Activated CD8-positive, alpha-beta memory T cell treated with anti-CD3 and anti-CD28 coated beads, Interleukin-2, amount 10 ng/mL, durations not matched to agents 7 days and 5 days (primary cell): ENCODE results near the gene GOLGA2. TPM values are rescaled to one million over a fixed set of nuclear protein-coding genes. Genes with fewer than 3 reads are reported as not detected.
A peak's percentile ranks its signal among the peaks of the same experiment; 100 is the strongest.

Source experiments
- ATAC-seq: fragments of 150-1000 bp; cut with Tn5 transposase; one replicate; pipeline ENCODE4 v1.10.0; 2021; ENCODE audit warnings: moderate library complexity
- CTCF ChIA-PET: fragments of 350-600 bp; sonication (Branson Sonifier 250); formaldehyde crosslinking; loops from one replicate; lab custom pipeline; 2021; ENCODE audit warnings: antibody characterized with exemption; lab: Charles Lee
- DNase-seq: peaks from one replicate; pipeline ENCODE4 v3.0.0-alpha.2; 2020
- H3K27ac Mint-ChIP-seq: one replicate; pipeline ENCODE4 v1.8.0; 2021; ENCODE audit warnings: mild to moderate bottlenecking, mixed read lengths
- H3K27me3 Mint-ChIP-seq: one replicate; pipeline ENCODE4 v1.8.0; 2021; ENCODE audit warnings: mixed read lengths
- H3K36me3 Mint-ChIP-seq: one replicate; pipeline ENCODE4 v1.8.0; 2021; ENCODE audit warnings: mild to moderate bottlenecking, mixed read lengths
- H3K4me1 Mint-ChIP-seq: one replicate; pipeline ENCODE4 v1.8.0; 2021; ENCODE audit warnings: mixed read lengths
- H3K4me3 Mint-ChIP-seq: one replicate; pipeline ENCODE4 v1.8.0; 2021; ENCODE audit warnings: mild to moderate bottlenecking, moderate library complexity, mixed read lengths
- H3K9me3 Mint-ChIP-seq: one replicate; pipeline ENCODE4 v1.8.0; 2022; ENCODE audit warnings: low read depth, mixed read lengths
- total RNA-seq, 2 experiments: library from RNA; stranded (reverse); gene quantifications; one replicate each; pipeline ENCODE4 v1.2.3, GENCODE V29; 2021

The GOLGA2 gene
- total RNA-seq, 2 experiments from 2014 or later, result 47.6 to 57.2 TPM

GRCh38 chr9:128259156-128259555 is 16.7 kb downstream of the GOLGA2 start:
- Mint-ChIP-seq H3K27ac (no peak overlapping the region), H3K4me1 (no peaks in the 10 kb centered on the region)
- no peak for ATAC-seq

GRCh38 chr9:128258326-128258725 is 17.5 kb downstream of the GOLGA2 start:
- DNase-seq, result no peak
- Mint-ChIP-seq H3K4me1 (no peaks in the 10 kb centered on the region), H3K36me3 (peaks cover 5% of the 10 kb centered on the region), H3K4me3 (no peak overlapping the region), H3K27me3 (no peaks in the 10 kb centered on the region), H3K9me3 (no peaks in the 10 kb centered on the region), H3K27ac (no peak overlapping the region)
- ATAC-seq, result no peak
- CTCF ChIA-PET, result interaction anchor here (0.9 kb wide), 1 partner anchor 14 kb away, joined by 4 read pairs; no protein-coding TSS in a partner anchor

More at GRCh38 chr9:128259156-128259555, 16.7 kb downstream of the GOLGA2 start:
- CTCF ChIA-PET, result interaction anchor here (0.9 to 1.5 kb wide), 2 partner anchors 9 to 13 kb away, joined by 3 to 4 read pairs; no protein-coding TSS in a partner anchor
- H3K9me3 Mint-ChIP-seq, result no peaks in the 10 kb centered on the region
- no peak for DNase-seq
- peaks cover 5% of the 10 kb centered on the region for H3K36me3 Mint-ChIP-seq
- no peaks in the 10 kb centered on the region for H3K27me3 Mint-ChIP-seq
- no peak overlapping the region for H3K4me3 Mint-ChIP-seq

- no peak overlapping the region for H3K4me3 Mint-ChIP-seq
- H3K4me1 Mint-ChIP-seq, result no peaks in the 10 kb centered on the region
- no peaks in the 10 kb centered on the region for H3K9me3 Mint-ChIP-seq
- DNase-seq (no peak), ATAC-seq (no peak)
- peaks cover 3% of the 10 kb centered on the region for H3K27me3 Mint-ChIP-seq
- H3K36me3 Mint-ChIP-seq, result peaks cover 5% of the 10 kb centered on the region
- H3K27ac Mint-ChIP-seq, result no peak overlapping the region
- CTCF ChIA-PET, result no interaction called here
Measured at GRCh38 chr9:128257907-128258306, 17.9 kb downstream of the GOLGA2 start.

- no peak overlapping the region for H3K27ac Mint-ChIP-seq
- no peaks in the 10 kb centered on the region for H3K4me1 Mint-ChIP-seq
- H3K27me3 Mint-ChIP-seq, result peaks cover 4% of the 10 kb centered on the region
- DNase-seq, result no peak
- ATAC-seq, result no peak
- no peak overlapping the region for H3K4me3 Mint-ChIP-seq
- H3K9me3 Mint-ChIP-seq, result no peaks in the 10 kb centered on the region
- CTCF ChIA-PET, result interaction anchor here (0.9 kb wide), 1 partner anchor 127 kb away, joined by 3 read pairs; no protein-coding TSS in a partner anchor
- H3K36me3 Mint-ChIP-seq, result peaks cover 5% of the 10 kb centered on the region
Measured at GRCh38 chr9:128257086-128257825, 18.6 kb downstream of the GOLGA2 start.

- Mint-ChIP-seq H3K36me3 (peaks cover 3% of the 10 kb centered on the region), H3K27me3 (peaks cover 14% of the 10 kb centered on the region), H3K4me1 (peaks cover 4% of the 10 kb centered on the region), H3K9me3 (no peaks in the 10 kb centered on the region), H3K4me3 (no peak overlapping the region), H3K27ac (no peak overlapping the region)
- DNase-seq, result peak; percentile 62
- ATAC-seq, result no peak
- CTCF ChIA-PET, result interaction anchor here (0.6 to 1.9 kb wide), 15 partner anchors 9 to 343 kb away, joined by 3 to 12 read pairs (median 4); no protein-coding TSS in a partner anchor
Measured at GRCh38 chr9:128254855-128255759, 20.7 kb downstream of the GOLGA2 start.

- no peak for ATAC-seq
- CTCF ChIA-PET, result interaction anchor here (1.4 to 1.9 kb wide), 4 partner anchors 16 to 108 kb away, joined by 4 to 12 read pairs (median 6); no protein-coding TSS in a partner anchor
- no peak for DNase-seq
- Mint-ChIP-seq H3K4me1 (peaks cover 10% of the 10 kb centered on the region), H3K27ac (no peak overlapping the region), H3K4me3 (no peak overlapping the region), H3K9me3 (no peaks in the 10 kb centered on the region), H3K36me3 (peaks cover 3% of the 10 kb centered on the region), H3K27me3 (peaks cover 19% of the 10 kb centered on the region)
Measured at GRCh38 chr9:128254362-128254761, 21.4 kb downstream of the GOLGA2 start.

- no peak for ATAC-seq
- no peak overlapping the region for H3K27ac Mint-ChIP-seq
- CTCF ChIA-PET, result interaction anchor here (1.7 kb wide), 1 partner anchor 36 kb away, joined by 6 read pairs; no protein-coding TSS in a partner anchor
- H3K9me3 Mint-ChIP-seq, result no peaks in the 10 kb centered on the region
- H3K4me3 Mint-ChIP-seq, result no peak overlapping the region
- peaks cover 10% of the 10 kb centered on the region for H3K4me1 Mint-ChIP-seq
- H3K36me3 Mint-ChIP-seq, result peaks cover 3% of the 10 kb centered on the region
- no peak for DNase-seq
- H3K27me3 Mint-ChIP-seq, result peaks cover 19% of the 10 kb centered on the region
Measured at GRCh38 chr9:128253991-128254346, 21.8 kb downstream of the GOLGA2 start.

- Mint-ChIP-seq H3K27me3 (peaks cover 22% of the 10 kb centered on the region), H3K27ac (no peak overlapping the region), H3K36me3 (peaks cover 3% of the 10 kb centered on the region), H3K4me3 (no peak overlapping the region), H3K4me1 (peaks cover 10% of the 10 kb centered on the region), H3K9me3 (no peaks in the 10 kb centered on the region)
- ATAC-seq (no peak), DNase-seq (no peak)
- CTCF ChIA-PET, result no interaction called here
Measured at GRCh38 chr9:128253140-128253990, 22.4 kb downstream of the GOLGA2 start.

GRCh38 chr9:128252317-128253139 is 23.3 kb downstream of the GOLGA2 start:
- Mint-ChIP-seq H3K4me1 (peaks cover 10% of the 10 kb centered on the region), H3K27ac (no peak overlapping the region), H3K4me3 (no peak overlapping the region), H3K36me3 (peaks cover 2% of the 10 kb centered on the region), H3K9me3 (no peaks in the 10 kb centered on the region), H3K27me3 (peaks cover 25% of the 10 kb centered on the region)
- no peak for DNase-seq
- no peak for ATAC-seq
- CTCF ChIA-PET, result interaction anchor here (1.2 kb wide), 1 partner anchor 34 kb away, joined by 4 read pairs; no protein-coding TSS in a partner anchor

GRCh38 chr9:128251732-128252100 is 24.1 kb downstream of the GOLGA2 start:
- CTCF ChIA-PET, result interaction anchor here (1.2 to 1.9 kb wide), 2 partner anchors 24 to 34 kb away, joined by 4 to 7 read pairs; partner anchors contain the start of genes GOLGA2 and SWI5
- Mint-ChIP-seq H3K27ac (no peak overlapping the region), H3K9me3 (no peaks in the 10 kb centered on the region), H3K4me1 (peaks cover 10% of the 10 kb centered on the region), H3K27me3 (peaks cover 26% of the 10 kb centered on the region), H3K4me3 (peak overlapping the region; percentile 18), H3K36me3 (no peaks in the 10 kb centered on the region)
- no peak for DNase-seq
- ATAC-seq, result no peak

GRCh38 chr9:128250839-128251731 is 24.7 kb downstream of the GOLGA2 start:
- Mint-ChIP-seq H3K27ac (no peak overlapping the region), H3K9me3 (no peaks in the 10 kb centered on the region), H3K27me3 (peaks cover 26% of the 10 kb centered on the region), H3K36me3 (no peaks in the 10 kb centered on the region), H3K4me1 (peaks cover 10% of the 10 kb centered on the region), H3K4me3 (peak overlapping the region; percentile 56)
- DNase-seq (no peak), ATAC-seq (no peak)
- CTCF ChIA-PET, result interaction anchor here (0.9 to 1.9 kb wide), 7 partner anchors 8 to 170 kb away, joined by 3 to 7 read pairs (median 4); partner anchors contain the start of genes CERCAM, GOLGA2 and SWI5
